ENCODE measurements around the gene CHPF2. TPM values are rescaled to one million over a fixed set of nuclear protein-coding genes. Genes with fewer than 3 reads are reported as not detected.

Gene CHPF2
- total and polyA plus RNA-seq, 2 experiments from 2014 or later, result 4.8 to 26.1 TPM

DNA sequence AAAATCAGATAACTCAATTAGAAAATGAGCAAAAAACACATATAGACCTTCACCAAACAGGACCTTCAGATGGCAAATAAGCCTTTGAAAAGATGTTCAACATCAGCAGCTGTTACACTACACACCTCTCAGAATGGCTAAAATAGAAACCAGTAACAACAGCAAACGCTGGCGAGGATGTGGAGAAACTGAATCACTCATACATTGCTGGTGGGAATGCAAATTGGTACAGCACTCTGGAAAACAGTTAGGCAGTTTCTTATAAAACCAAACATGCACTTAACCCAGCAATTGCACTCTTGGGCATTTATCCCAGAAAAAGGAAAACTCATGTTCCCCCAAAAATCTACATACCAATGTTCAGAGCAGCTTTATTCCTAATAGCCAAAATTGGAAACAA is 53.9 kb downstream of the CHPF2 start (continued):
- TF ChIP-seq, protein P1, sequence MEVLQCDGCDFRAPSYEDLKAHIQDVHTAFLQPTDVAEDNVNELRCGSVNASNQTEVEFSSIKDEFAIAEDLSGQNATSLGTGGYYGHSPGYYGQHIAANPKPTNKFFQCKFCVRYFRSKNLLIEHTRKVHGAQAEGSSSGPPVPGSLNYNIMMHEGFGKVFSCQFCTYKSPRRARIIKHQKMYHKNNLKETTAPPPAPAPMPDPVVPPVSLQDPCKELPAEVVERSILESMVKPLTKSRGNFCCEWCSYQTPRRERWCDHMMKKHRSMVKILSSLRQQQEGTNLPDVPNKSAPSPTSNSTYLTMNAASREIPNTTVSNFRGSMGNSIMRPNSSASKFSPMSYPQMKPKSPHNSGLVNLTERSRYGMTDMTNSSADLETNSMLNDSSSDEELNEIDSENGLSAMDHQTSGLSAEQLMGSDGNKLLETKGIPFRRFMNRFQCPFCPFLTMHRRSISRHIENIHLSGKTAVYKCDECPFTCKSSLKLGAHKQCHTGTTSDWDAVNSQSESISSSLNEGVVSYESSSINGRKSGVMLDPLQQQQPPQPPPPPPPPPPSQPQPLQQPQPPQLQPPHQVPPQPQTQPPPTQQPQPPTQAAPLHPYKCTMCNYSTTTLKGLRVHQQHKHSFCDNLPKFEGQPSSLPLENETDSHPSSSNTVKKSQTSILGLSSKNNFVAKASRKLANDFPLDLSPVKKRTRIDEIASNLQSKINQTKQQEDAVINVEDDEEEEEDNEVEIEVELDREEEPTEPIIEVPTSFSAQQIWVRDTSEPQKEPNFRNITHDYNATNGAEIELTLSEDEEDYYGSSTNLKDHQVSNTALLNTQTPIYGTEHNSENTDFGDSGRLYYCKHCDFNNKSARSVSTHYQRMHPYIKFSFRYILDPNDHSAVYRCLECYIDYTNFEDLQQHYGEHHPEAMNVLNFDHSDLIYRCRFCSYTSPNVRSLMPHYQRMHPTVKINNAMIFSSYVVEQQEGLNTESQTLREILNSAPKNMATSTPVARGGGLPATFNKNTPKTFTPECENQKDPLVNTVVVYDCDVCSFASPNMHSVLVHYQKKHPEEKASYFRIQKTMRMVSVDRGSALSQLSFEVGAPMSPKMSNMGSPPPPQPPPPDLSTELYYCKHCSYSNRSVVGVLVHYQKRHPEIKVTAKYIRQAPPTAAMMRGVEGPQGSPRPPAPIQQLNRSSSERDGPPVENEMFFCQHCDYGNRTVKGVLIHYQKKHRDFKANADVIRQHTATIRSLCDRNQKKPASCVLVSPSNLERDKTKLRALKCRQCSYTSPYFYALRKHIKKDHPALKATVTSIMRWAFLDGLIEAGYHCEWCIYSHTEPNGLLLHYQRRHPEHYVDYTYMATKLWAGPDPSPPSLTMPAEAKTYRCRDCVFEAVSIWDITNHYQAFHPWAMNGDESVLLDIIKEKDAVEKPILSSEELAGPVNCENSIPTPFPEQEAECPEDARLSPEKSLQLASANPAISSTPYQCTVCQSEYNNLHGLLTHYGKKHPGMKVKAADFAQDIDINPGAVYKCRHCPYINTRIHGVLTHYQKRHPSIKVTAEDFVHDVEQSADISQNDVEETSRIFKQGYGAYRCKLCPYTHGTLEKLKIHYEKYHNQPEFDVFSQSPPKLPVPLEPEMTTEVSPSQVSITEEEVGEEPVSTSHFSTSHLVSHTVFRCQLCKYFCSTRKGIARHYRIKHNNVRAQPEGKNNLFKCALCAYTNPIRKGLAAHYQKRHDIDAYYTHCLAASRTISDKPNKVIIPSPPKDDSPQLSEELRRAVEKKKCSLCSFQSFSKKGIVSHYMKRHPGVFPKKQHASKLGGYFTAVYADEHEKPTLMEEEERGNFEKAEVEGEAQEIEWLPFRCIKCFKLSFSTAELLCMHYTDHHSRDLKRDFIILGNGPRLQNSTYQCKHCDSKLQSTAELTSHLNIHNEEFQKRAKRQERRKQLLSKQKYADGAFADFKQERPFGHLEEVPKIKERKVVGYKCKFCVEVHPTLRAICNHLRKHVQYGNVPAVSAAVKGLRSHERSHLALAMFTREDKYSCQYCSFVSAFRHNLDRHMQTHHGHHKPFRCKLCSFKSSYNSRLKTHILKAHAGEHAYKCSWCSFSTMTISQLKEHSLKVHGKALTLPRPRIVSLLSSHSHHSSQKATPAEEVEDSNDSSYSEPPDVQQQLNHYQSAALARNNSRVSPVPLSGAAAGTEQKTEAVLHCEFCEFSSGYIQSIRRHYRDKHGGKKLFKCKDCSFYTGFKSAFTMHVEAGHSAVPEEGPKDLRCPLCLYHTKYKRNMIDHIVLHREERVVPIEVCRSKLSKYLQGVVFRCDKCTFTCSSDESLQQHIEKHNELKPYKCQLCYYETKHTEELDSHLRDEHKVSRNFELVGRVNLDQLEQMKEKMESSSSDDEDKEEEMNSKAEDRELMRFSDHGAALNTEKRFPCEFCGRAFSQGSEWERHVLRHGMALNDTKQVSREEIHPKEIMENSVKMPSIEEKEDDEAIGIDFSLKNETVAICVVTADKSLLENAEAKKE (CRISPR knock-in tag; IDR thresholded peaks at IDR 0.05), result no peak
- TF ChIP-seq, protein P2, sequence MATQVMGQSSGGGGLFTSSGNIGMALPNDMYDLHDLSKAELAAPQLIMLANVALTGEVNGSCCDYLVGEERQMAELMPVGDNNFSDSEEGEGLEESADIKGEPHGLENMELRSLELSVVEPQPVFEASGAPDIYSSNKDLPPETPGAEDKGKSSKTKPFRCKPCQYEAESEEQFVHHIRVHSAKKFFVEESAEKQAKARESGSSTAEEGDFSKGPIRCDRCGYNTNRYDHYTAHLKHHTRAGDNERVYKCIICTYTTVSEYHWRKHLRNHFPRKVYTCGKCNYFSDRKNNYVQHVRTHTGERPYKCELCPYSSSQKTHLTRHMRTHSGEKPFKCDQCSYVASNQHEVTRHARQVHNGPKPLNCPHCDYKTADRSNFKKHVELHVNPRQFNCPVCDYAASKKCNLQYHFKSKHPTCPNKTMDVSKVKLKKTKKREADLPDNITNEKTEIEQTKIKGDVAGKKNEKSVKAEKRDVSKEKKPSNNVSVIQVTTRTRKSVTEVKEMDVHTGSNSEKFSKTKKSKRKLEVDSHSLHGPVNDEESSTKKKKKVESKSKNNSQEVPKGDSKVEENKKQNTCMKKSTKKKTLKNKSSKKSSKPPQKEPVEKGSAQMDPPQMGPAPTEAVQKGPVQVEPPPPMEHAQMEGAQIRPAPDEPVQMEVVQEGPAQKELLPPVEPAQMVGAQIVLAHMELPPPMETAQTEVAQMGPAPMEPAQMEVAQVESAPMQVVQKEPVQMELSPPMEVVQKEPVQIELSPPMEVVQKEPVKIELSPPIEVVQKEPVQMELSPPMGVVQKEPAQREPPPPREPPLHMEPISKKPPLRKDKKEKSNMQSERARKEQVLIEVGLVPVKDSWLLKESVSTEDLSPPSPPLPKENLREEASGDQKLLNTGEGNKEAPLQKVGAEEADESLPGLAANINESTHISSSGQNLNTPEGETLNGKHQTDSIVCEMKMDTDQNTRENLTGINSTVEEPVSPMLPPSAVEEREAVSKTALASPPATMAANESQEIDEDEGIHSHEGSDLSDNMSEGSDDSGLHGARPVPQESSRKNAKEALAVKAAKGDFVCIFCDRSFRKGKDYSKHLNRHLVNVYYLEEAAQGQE (IDR thresholded peaks at IDR 0.05; ENCODE audit: unreplicated experiment), result no peak
- no peak for TF ChIP-seq NANOG (IDR thresholded peaks at IDR 0.05; ENCODE audit: borderline replicate concordance)

MicroRNA genes within 50 kb of the gene (microRNA counts, 767-probe panel; counts per million panel counts)
- microRNA hsa-miR-671-3p (not detected), microRNA hsa-miR-671-5p (not detected)

Other genes with a start within 250 kb of the CHPF2 start
- 6.1 and 13.3 TPM in 2 replicates for gene NOS3, start 241.5 kb upstream of the CHPF2 start, total RNA-seq (2014; rRNA removed; shearing (Covaris generic))
- 2.6 and 3.1 TPM in 2 replicates for gene NOS3, start 241.5 kb upstream of the CHPF2 start, polyA plus RNA-seq (2016; fragmentation: Nextera tagmentation; extraction: Ambion mirVana)
- 1.2 and 2.2 TPM in 2 replicates for gene ATG9B, start 208.0 kb upstream of the CHPF2 start, total RNA-seq (2014; rRNA removed; shearing (Covaris generic))
- 3.2 and 3.4 TPM in 2 replicates for gene ATG9B, start 208.0 kb upstream of the CHPF2 start, polyA plus RNA-seq (2016; fragmentation: Nextera tagmentation; extraction: Ambion mirVana)
- 27.1 and 41.1 TPM in 2 replicates for gene ABCB8, start 204.0 kb upstream of the CHPF2 start, total RNA-seq (2014; rRNA removed; shearing (Covaris generic))
- 11.4 and 13.1 TPM in 2 replicates for gene ABCB8, start 204.0 kb upstream of the CHPF2 start, polyA plus RNA-seq (2016; fragmentation: Nextera tagmentation; extraction: Ambion mirVana)
- 0.54 and 0.90 TPM in 2 replicates for gene ASIC3, start 184.0 kb upstream of the CHPF2 start, total RNA-seq (2014; rRNA removed; shearing (Covaris generic))
- gene ASIC3, start 184.0 kb upstream of the CHPF2 start, polyA plus RNA-seq (2016; fragmentation: Nextera tagmentation; extraction: Ambion mirVana), result 0.87 and 1.4 TPM in 2 replicates
- gene CDK5, start 174.6 kb upstream of the CHPF2 start, total RNA-seq (2014; rRNA removed; shearing (Covaris generic)), result 17.4 and 19.8 TPM in 2 replicates
- gene CDK5, start 174.6 kb upstream of the CHPF2 start, polyA plus RNA-seq (2016; fragmentation: Nextera tagmentation; extraction: Ambion mirVana), result 27.1 TPM in 2 replicates
- gene SLC4A2, start 172.9 kb upstream of the CHPF2 start, total RNA-seq (2014; rRNA removed; shearing (Covaris generic)), result 90.4 and 106 TPM in 2 replicates
- gene SLC4A2, start 172.9 kb upstream of the CHPF2 start, polyA plus RNA-seq (2016; fragmentation: Nextera tagmentation; extraction: Ambion mirVana), result 64.8 and 75.5 TPM in 2 replicates
- 42.5 and 57.4 TPM in 2 replicates for gene FASTK, start 151.7 kb upstream of the CHPF2 start, total RNA-seq (2014; rRNA removed; shearing (Covaris generic))
- 36.4 and 37.4 TPM in 2 replicates for gene FASTK, start 151.7 kb upstream of the CHPF2 start, polyA plus RNA-seq (2016; fragmentation: Nextera tagmentation; extraction: Ambion mirVana)
- gene TMUB1, start 149.0 kb upstream of the CHPF2 start, total RNA-seq (2014; rRNA removed; shearing (Covaris generic)), result 37.1 and 61.1 TPM in 2 replicates
- gene TMUB1, start 149.0 kb upstream of the CHPF2 start, polyA plus RNA-seq (2016; fragmentation: Nextera tagmentation; extraction: Ambion mirVana), result 47.6 and 59.6 TPM in 2 replicates
- 32.2 and 39.2 TPM in 2 replicates for gene AGAP3, start 146.0 kb upstream of the CHPF2 start, total RNA-seq (2014; rRNA removed; shearing (Covaris generic))
- 24.0 and 24.9 TPM in 2 replicates for gene AGAP3, start 146.0 kb upstream of the CHPF2 start, polyA plus RNA-seq (2016; fragmentation: Nextera tagmentation; extraction: Ambion mirVana)
- 0.24 and 1.8 TPM in 2 replicates for gene GBX1, start 64.8 kb upstream of the CHPF2 start, total RNA-seq (2014; rRNA removed; shearing (Covaris generic))
- not detected in 2 replicates for gene GBX1, start 64.8 kb upstream of the CHPF2 start, polyA plus RNA-seq (2016; fragmentation: Nextera tagmentation; extraction: Ambion mirVana)
- not detected in 2 replicates for gene ASB10, start 45.2 kb upstream of the CHPF2 start, total RNA-seq (2014; rRNA removed; shearing (Covaris generic))
- gene ASB10, start 45.2 kb upstream of the CHPF2 start, polyA plus RNA-seq (2016; fragmentation: Nextera tagmentation; extraction: Ambion mirVana), result not detected in 2 replicates
- not detected in 2 replicates for gene H2BK1, start 22.0 kb upstream of the CHPF2 start, total RNA-seq (2014; rRNA removed; shearing (Covaris generic))
- gene H2BK1, start 22.0 kb upstream of the CHPF2 start, polyA plus RNA-seq (2016; fragmentation: Nextera tagmentation; extraction: Ambion mirVana), result not detected in 2 replicates
- 47.9 and 58.7 TPM in 2 replicates for gene ABCF2, start 5.3 kb upstream of the CHPF2 start, total RNA-seq (2014; rRNA removed; shearing (Covaris generic))
- gene ABCF2, start 5.3 kb upstream of the CHPF2 start, polyA plus RNA-seq (2016; fragmentation: Nextera tagmentation; extraction: Ambion mirVana), result 17.8 and 18.7 TPM in 2 replicates
- gene SMARCD3, start 16.2 kb downstream of the CHPF2 start, total RNA-seq (2014; rRNA removed; shearing (Covaris generic)), result 2.2 and 3.3 TPM in 2 replicates
- gene SMARCD3, start 16.2 kb downstream of the CHPF2 start, polyA plus RNA-seq (2016; fragmentation: Nextera tagmentation; extraction: Ambion mirVana), result 2.7 and 4.0 TPM in 2 replicates
- gene NUB1, start 109.3 kb downstream of the CHPF2 start, total RNA-seq (2014; rRNA removed; shearing (Covaris generic)), result 31.8 and 32.4 TPM in 2 replicates
- gene NUB1, start 109.3 kb downstream of the CHPF2 start, polyA plus RNA-seq (2016; fragmentation: Nextera tagmentation; extraction: Ambion mirVana), result 40.7 and 42.3 TPM in 2 replicates
- 29.0 and 59.1 TPM in 2 replicates for gene WDR86, start 177.6 kb downstream of the CHPF2 start, total RNA-seq (2014; rRNA removed; shearing (Covaris generic))
- gene WDR86, start 177.6 kb downstream of the CHPF2 start, polyA plus RNA-seq (2016; fragmentation: Nextera tagmentation; extraction: Ambion mirVana), result 7.1 and 9.1 TPM in 2 replicates
- 0.59 and 1.1 TPM in 2 replicates for gene CRYGN, start 207.7 kb downstream of the CHPF2 start, total RNA-seq (2014; rRNA removed; shearing (Covaris generic))
- 1.4 and 1.5 TPM in 2 replicates for gene CRYGN, start 207.7 kb downstream of the CHPF2 start, polyA plus RNA-seq (2016; fragmentation: Nextera tagmentation; extraction: Ambion mirVana)

Measured in GM23338 (cell line).